ENCODE data around the gene MT1F.
A peak's percentile ranks its signal among the peaks of the same experiment; 100 is the strongest.
"Not testable (repeated sequence)": the region's sequence is repeated elsewhere in the genome, so short reads cannot be mapped to it uniquely, and the experiment has no call there.

Gene MT1F

GRCh38 chr16:56667581-56668571 lies 10.1 kb downstream of the MT1F start, which contains the start of gene MT1G:
TSS of gene MT1G (minus strand) at chr16:56668065. CDS start at chr16:56667993, 72 bp downstream.
- Mint-ChIP-seq H3K27ac (no peak within 1 kb of the TSS), H3K4me1 (peaks cover 41% of the 10 kb centered on the region), H3K27me3 (peaks cover 96% of the 10 kb centered on the region), H3K9me3 (no peaks in the 10 kb centered on the region), H3K36me3 (peaks cover 2% of the 10 kb centered on the region), H3K4me3 (peak within 1 kb of the TSS; percentile 36)
- CTCF ChIA-PET = interaction anchor here (0.7 to 1.5 kb wide), 3 partner anchors 10 to 67 kb away, joined by 3 to 4 read pairs (median 4); no protein-coding TSS in a partner anchor
- DNase-seq = peak; percentile 66

GRCh38 chr16:56669005-56669839 lies 11.5 kb downstream of the MT1F start, which contains the start of gene MT1H:
TSS of gene MT1H (plus strand) at chr16:56669814. CDS start at chr16:56669885, 71 bp downstream.
- Mint-ChIP-seq H3K27me3 (peaks cover 95% of the 10 kb centered on the region), H3K36me3 (peaks cover 2% of the 10 kb centered on the region), H3K27ac (no peak within 1 kb of the TSS), H3K9me3 (no peaks in the 10 kb centered on the region), H3K4me1 (peaks cover 38% of the 10 kb centered on the region), H3K4me3 (peak within 1 kb of the TSS; percentile 28)
- CTCF ChIA-PET = interaction anchor here (0.9 to 3.0 kb wide), 4 partner anchors 8 to 33 kb away, joined by 3 to 8 read pairs (median 4); no protein-coding TSS in a partner anchor
- peak; percentile 39 for DNase-seq

GRCh38 chr16:56669840-56670619 lies 12.3 kb downstream of the MT1F start:
- Mint-ChIP-seq H3K4me1 (peaks cover 41% of the 10 kb centered on the region), H3K27ac (no peak overlapping the region), H3K36me3 (peaks cover 2% of the 10 kb centered on the region), H3K9me3 (no peaks in the 10 kb centered on the region), H3K27me3 (peaks cover 91% of the 10 kb centered on the region), H3K4me3 (no peak overlapping the region)
- DNase-seq = no peak
- CTCF ChIA-PET = interaction anchor here (0.6 to 3.0 kb wide), 3 partner anchors 10 to 52 kb away, joined by 3 to 8 read pairs (median 4); no protein-coding TSS in a partner anchor

GRCh38 chr16:56670620-56670934 lies 12.8 kb downstream of the MT1F start:
- DNase-seq = no peak
- Mint-ChIP-seq H3K27me3 (peaks cover 91% of the 10 kb centered on the region), H3K4me1 (peaks cover 46% of the 10 kb centered on the region), H3K9me3 (no peaks in the 10 kb centered on the region), H3K4me3 (no peak overlapping the region), H3K36me3 (peaks cover 2% of the 10 kb centered on the region), H3K27ac (no peak overlapping the region)
- CTCF ChIA-PET = interaction anchor here (0.6 to 3.0 kb wide), 2 partner anchors 31 to 52 kb away, joined by 4 to 8 read pairs; no protein-coding TSS in a partner anchor

GRCh38 chr16:56671691-56672090 lies 13.9 kb downstream of the MT1F start:
- H3K4me3 Mint-ChIP-seq, H3K27ac Mint-ChIP-seq, DNase-seq, H3K9me3 Mint-ChIP-seq, H3K36me3 Mint-ChIP-seq: not testable (repeated sequence)
- CTCF ChIA-PET = interaction anchor here (1.3 to 3.0 kb wide), 2 partner anchors 28 to 30 kb away, joined by 3 to 8 read pairs; no protein-coding TSS in a partner anchor
- Mint-ChIP-seq H3K4me1 (peaks cover 57% of the 10 kb centered on the region), H3K27me3 (peaks cover 91% of the 10 kb centered on the region)

GRCh38 chr16:56672171-56672570 lies 14.4 kb downstream of the MT1F start:
- not testable (repeated sequence) for H3K9me3 Mint-ChIP-seq, H3K4me3 Mint-ChIP-seq, H3K36me3 Mint-ChIP-seq, DNase-seq, H3K27ac Mint-ChIP-seq
- H3K4me1 Mint-ChIP-seq = peaks cover 58% of the 10 kb centered on the region
- H3K27me3 Mint-ChIP-seq = peaks cover 91% of the 10 kb centered on the region
- CTCF ChIA-PET = interaction anchor here (1.3 to 3.1 kb wide), 3 partner anchors 29 to 30 kb away, joined by 3 to 31 read pairs (median 8); no protein-coding TSS in a partner anchor

- peaks cover 88% of the 10 kb centered on the region for H3K27me3 Mint-ChIP-seq
- CTCF ChIA-PET = interaction anchor here (1.0 to 3.1 kb wide), 9 partner anchors 10 to 119 kb away, joined by 3 to 31 read pairs (median 4); partner anchors contain the start of gene MT1X
- no peak for DNase-seq
- peaks cover 3% of the 10 kb centered on the region for H3K36me3 Mint-ChIP-seq
- peaks cover 53% of the 10 kb centered on the region for H3K4me1 Mint-ChIP-seq
- no peak overlapping the region for H3K4me3 Mint-ChIP-seq
- no peaks in the 10 kb centered on the region for H3K9me3 Mint-ChIP-seq
- H3K27ac Mint-ChIP-seq = no peak overlapping the region
Measured at GRCh38 chr16:56672761-56673536, 15.2 kb downstream of the MT1F start.

- Mint-ChIP-seq H3K36me3 (peaks cover 3% of the 10 kb centered on the region), H3K4me3 (peak overlapping the region; percentile 22), H3K27me3 (peaks cover 78% of the 10 kb centered on the region), H3K9me3 (no peaks in the 10 kb centered on the region), H3K27ac (no peak overlapping the region), H3K4me1 (peaks cover 44% of the 10 kb centered on the region)
- CTCF ChIA-PET = interaction anchor here (1.0 to 3.1 kb wide), 8 partner anchors 9 to 118 kb away, joined by 3 to 31 read pairs (median 4); partner anchors contain the start of gene MT1X
- DNase-seq = peak; percentile 56
Measured at GRCh38 chr16:56673921-56674320, 16.2 kb downstream of the MT1F start.

GRCh38 chr16:56674570-56674969 lies 16.8 kb downstream of the MT1F start:
- not testable (repeated sequence) for H3K27ac Mint-ChIP-seq, H3K9me3 Mint-ChIP-seq, DNase-seq, H3K36me3 Mint-ChIP-seq, H3K4me3 Mint-ChIP-seq
- H3K4me1 Mint-ChIP-seq = peaks cover 39% of the 10 kb centered on the region
- CTCF ChIA-PET = interaction anchor here (1.2 to 3.1 kb wide), 4 partner anchors 8 to 98 kb away, joined by 4 to 31 read pairs (median 4); partner anchors contain the start of gene MT1X
- H3K27me3 Mint-ChIP-seq = peaks cover 71% of the 10 kb centered on the region

- Mint-ChIP-seq H3K27ac (peak overlapping the region; percentile 42), H3K27me3 (peaks cover 60% of the 10 kb centered on the region), H3K36me3 (peaks cover 1% of the 10 kb centered on the region), H3K4me1 (peaks cover 33% of the 10 kb centered on the region), H3K9me3 (no peaks in the 10 kb centered on the region), H3K4me3 (peak overlapping the region; percentile 66)
- CTCF ChIA-PET = interaction anchor here (0.7 to 2.8 kb wide), 5 partner anchors 14 to 114 kb away, joined by 3 to 20 read pairs (median 3); no protein-coding TSS in a partner anchor
- DNase-seq = peak; percentile 78
Measured at GRCh38 chr16:56675685-56676210, 18.0 kb downstream of the MT1F start.

- DNase-seq = no peak
- H3K27ac Mint-ChIP-seq = no peak overlapping the region
- CTCF ChIA-PET = interaction anchor here (0.7 to 2.8 kb wide), 5 partner anchors 9 to 474 kb away, joined by 3 to 20 read pairs (median 3); no protein-coding TSS in a partner anchor
Measured at GRCh38 chr16:56677474-56677873, 19.7 kb downstream of the MT1F start.

More at GRCh38 chr16:56677474-56677873, 19.7 kb downstream of the MT1F start:
- H3K36me3 Mint-ChIP-seq = peaks cover 1% of the 10 kb centered on the region
- no peaks in the 10 kb centered on the region for H3K9me3 Mint-ChIP-seq
- peaks cover 42% of the 10 kb centered on the region for H3K27me3 Mint-ChIP-seq
- H3K4me1 Mint-ChIP-seq = peaks cover 44% of the 10 kb centered on the region
- H3K4me3 Mint-ChIP-seq = no peak overlapping the region
